SHP77 (cell line): ENCODE results near the gene IPO5.
A peak's percentile ranks its signal among the peaks of the same experiment; 100 is the strongest.
"Not testable (repeated sequence)": the region's sequence is repeated elsewhere in the genome, so short reads cannot be mapped to it uniquely, and the experiment has no call there.

ENCODE experiments used
- DNase-seq, 2 experiments: peaks; one replicate each; lab custom pipeline; 2025; lab: John Stamatoyannopoulos, UW

IPO5 gene

DNA sequence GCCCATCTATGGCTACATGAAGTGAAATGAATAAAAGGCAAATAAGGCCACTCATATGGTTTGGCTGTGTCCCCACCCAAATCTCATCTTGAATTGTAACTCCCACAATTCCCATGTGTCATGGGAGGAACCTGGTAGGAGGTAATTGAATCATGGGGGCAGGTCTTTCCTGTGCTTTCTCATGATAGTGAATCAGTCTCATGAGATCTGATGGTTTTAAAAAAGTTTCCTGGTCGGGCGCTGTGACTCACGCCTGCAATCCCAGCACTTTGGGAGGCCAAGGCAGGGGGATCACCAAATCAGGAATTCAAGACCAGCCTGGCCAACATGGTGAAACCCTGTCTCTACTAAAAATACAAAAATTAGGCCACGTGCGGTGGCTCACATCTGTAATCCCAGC lies 4.2 kb upstream of the IPO5 start:
- DNase-seq: not testable (repeated sequence)

- DNase-seq: no peak
These were observed 2.1 kb upstream of the IPO5 start for GRCh38 chr13:97951376-97951775.

DNA sequence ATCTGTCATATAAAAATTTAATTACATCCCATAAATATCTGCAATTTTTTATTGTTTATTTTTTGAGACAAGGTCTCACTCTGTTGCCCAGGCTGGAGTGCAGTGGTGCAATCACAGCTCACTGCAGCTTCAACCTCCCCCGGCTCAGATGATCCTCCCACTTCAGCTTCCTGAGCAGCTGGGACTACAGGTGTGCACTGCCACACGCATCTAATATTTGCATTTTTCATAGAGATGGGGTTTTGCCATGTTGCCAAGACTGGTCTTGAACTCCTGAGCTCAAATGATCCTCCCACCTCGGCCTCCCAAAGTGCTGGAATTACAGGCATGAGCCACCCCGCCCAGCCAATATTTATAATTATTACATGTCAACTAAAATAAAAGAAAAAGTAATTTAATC lies 644 bp upstream of the IPO5 start:
- DNase-seq: peak; percentile 47 to 57

- DNase-seq: no peak
These were observed 7.9 kb downstream of the IPO5 start for GRCh38 chr13:97961340-97961739.

DNA sequence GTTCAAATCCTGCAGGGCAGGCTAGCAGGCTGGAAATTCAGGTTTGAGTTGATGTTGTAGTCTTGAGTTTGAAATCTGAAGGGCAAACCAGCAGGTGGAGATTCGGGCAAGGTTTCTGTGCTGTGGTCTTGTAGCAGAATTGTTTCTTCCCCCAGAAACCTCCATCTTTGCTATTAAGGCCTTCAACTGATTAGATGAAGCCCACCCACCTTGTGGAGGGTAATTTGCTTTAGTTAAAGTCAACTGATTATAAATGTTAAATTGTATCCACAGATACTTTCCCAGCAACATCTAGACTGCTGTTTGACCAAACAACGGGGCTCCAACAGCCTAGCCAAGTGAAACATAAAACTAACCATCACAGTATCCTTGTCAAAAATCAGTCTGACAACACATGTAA lies 9.4 kb downstream of the IPO5 start:
- DNase-seq: no peak

GRCh38 chr13:97967226-97967625 lies 13.8 kb downstream of the IPO5 start:
- no peak for DNase-seq

DNA sequence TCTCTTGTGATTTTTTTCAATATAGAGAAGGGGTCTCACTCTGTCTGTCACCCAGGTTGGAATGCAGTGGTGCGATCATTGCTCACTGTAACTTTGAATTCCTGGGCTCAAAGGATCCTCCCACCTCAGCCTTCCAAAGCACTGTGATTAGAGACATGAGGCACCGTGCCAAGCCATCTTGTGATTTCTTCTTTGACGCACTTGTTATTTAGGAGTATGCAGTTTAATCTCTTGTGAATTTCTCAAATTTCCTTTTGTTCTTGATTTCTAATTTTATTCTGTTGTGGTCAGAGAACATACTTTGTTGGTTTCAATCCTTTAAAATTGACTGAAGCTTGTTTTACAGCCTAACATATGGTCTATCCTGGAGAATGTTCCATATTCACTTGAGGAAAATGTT lies 14.5 kb downstream of the IPO5 start:
- DNase-seq: no peak

- DNase-seq: no peak
These were observed 18.0 kb downstream of the IPO5 start for GRCh38 chr13:97971519-97971918.

- no peak for DNase-seq
These were observed 21.3 kb downstream of the IPO5 start for GRCh38 chr13:97974773-97975172.

DNA sequence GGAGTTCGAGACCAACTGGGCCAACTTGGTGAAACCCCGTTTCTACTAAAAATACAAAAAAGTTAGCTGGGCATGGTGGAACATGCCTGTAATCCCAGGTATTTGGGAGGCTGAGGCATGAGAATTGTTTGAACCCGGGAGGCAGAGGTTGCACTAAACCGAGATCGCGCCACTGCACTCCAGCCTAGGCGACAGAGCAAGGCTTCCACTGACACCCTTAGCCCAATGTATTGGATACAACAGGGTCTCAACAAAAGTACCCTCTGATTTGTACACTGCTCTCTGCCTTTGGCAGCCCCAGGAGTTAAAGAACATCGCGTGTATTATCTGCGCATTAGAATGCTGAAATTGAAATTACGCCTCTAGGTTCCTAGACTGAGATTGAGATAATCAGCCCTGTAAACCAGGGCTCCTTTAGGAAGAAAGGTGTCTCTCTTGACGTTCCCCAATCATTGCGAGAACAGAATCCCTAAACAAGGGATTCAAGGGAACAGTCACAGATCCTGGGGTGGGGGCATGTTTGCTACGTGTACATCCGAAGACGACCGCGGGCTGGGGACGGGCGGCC lies 21.9 kb downstream of the IPO5 start:
- peak in 1 of 2 experiments; percentile 70 for DNase-seq

- peak; percentile 90 to 98 for DNase-seq
These were observed 22.6 kb downstream of the IPO5 start for GRCh38 chr13:97975848-97976609.

DNA sequence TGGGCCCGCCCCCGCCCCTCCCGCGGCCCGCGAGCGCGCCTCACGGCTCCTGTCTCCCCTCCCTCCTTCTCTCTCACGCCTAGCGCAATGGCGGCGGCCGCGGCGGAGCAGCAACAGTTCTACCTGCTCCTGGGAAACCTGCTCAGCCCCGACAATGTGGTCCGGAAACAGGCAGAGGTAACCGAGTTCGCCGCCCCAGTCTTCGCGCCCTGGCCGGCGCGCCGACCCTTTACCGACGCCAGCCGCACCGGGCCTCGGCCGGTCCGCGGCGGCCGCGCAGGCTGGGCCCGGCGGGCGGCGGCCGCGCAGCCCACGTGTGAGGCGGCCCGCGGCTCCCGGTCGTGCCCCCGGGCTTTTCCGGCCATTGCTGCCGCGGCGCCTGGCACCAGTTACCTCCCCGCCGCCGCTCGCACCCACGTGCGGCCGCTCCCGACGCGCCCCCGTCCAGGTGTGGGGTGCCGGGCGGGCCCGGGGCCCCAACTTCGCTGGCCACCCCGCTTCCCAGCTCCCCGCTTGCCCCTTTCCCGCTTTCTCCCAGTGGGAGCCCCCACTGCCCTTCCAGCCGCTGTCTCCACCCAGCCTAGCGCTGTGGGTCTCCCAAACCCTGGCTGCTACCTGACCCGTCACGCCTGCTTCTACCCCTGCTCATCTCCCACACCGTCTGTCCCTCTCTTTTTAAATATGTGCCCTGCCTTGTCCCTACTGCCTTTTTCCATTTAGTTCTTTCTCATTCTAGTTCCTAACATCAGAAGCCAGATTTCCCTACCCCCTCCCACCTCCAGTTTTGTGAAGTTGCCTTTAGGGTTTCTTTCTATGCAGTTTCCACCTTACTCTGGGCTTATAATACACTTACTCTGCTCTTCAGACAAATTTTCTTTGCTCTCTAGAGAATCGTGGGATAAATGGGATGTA lies 23.4 kb downstream of the IPO5 start:
- DNase-seq: no peak

GRCh38 chr13:97977982-97978381 lies 24.5 kb downstream of the IPO5 start:
- DNase-seq: no peak

GRCh38 chr13:97978651-97979050 lies 25.2 kb downstream of the IPO5 start:
- DNase-seq: no peak

DNA sequence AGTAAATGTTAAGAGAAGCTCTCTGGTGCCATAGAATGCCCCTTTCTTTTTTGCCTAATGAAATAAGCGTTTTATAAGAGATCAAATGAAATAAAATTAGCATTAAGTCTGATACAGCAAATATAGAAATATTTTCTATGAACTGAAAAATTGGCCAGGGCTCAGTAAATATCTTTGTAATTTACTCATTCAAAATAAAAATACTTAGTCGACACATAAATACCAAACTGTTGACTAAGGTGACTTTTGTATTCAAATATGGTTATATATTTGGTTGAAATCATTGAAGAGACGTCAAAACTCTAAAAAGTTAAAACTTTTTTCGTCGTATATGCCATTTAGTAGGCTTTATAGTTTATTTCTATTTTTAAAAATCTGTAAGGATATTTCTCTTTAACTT lies 25.6 kb downstream of the IPO5 start:
- DNase-seq: no peak

DNA sequence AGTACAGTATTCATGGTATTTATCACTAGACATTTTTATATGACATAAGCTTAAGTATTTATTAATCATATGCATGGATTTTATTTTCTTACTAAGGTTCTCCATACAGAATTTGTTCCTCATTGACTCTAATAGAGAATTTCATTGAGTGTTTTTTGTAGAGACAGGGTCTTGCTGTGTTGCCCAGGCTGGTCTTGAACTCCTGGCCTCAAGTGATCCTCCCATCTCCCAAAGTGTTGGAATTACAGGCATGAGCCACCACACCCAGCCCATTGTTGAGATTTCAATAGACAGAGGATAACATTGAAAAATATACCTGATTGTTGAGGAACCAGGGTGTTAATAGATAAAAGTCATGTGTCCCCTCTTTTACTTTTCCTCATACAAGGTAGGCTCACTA lies 26.1 kb downstream of the IPO5 start:
- no peak for DNase-seq

GRCh38 chr13:97982286-97982685 lies 28.8 kb downstream of the IPO5 start:
- no peak for DNase-seq

DNA sequence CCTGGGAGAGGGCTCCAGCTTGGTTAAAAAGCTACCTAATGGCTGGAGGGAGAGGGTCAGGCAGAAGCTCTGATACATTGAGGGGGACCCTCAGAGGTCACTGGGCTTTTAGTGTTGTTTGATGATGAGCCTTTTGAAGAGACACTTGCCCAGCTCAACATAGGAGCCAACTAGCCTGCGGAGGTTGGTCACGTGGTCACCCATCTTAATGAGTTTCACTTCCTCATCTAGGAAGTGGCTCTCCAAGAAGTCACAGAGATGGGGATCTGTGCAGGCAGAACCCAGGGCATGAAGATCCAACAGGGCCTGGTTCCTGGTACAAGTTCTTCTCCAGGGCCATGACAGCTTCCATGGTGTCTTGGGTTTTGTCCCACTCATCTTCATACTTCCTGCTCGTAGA lies 33.4 kb downstream of the IPO5 start:
- no peak for DNase-seq

GRCh38 chr13:97999653-98000052 lies 46.2 kb downstream of the IPO5 start:
- DNase-seq: no peak

DNA sequence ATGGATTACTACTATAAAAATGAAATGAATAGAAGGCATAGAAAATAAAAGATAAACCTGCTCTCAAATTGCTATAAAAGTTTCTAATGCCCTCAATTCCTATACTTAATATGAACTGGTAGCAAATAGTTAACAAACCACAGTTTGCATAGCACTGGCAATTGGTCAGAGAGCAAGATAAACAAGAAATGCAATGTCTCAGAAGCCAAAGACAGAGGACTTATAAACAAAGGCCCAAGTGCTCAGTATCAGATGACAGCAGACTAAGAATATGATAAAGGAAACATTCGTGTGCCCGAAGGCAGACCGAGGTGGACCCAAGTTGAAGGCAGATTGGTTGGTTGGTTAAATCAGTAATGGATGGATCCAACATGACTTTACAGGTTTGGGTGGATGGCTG lies 50.6 kb downstream of the IPO5 start:
- DNase-seq: no peak

- not testable (repeated sequence) for DNase-seq
These were observed 51.5 kb downstream of the IPO5 start for GRCh38 chr13:98004997-98005396.

- no peak for DNase-seq
These were observed 53.5 kb downstream of the IPO5 start for GRCh38 chr13:98007001-98007400.

GRCh38 chr13:98013241-98013640 lies 59.8 kb downstream of the IPO5 start:
- DNase-seq: no peak
